Upper lobe of left lung (tissue), 6 donors: ENCODE measurements around the gene CNN2. TPM values are rescaled to one million over a fixed set of nuclear protein-coding genes. Genes with fewer than 3 reads are reported as not detected.
A peak's percentile ranks its signal among the peaks of the same experiment; 100 is the strongest.

Source experiments
- ATAC-seq, 2 donors: fragments of 200-7000 bp; cut with Tn5 transposase; one replicate each; pipeline ENCODE4 v1.9.1; 2022; ENCODE audit warnings: mild to moderate bottlenecking in 2 of 2, moderate library complexity in 2 of 2; ENCODE audit not compliant: low FRiP score in 2 of 2
- DNase-seq, 2 donors: peaks; one replicate each; pipeline ENCODE4 v3.0.0-alpha.2; 2019 to 2020
- H3K27ac ChIP-seq, 4 donors: fragments of 200-600 bp; sonication (generic); one replicate each; pipeline ENCODE4 v1.5.1; 2016 to 2019
- H3K27me3 ChIP-seq, 4 donors: fragments of 200-600 bp; sonication (generic); one replicate each; pipeline ENCODE4 v1.5.1; 2017 to 2019
- H3K36me3 ChIP-seq, 4 donors: fragments of 200-600 bp; sonication (generic); one replicate each; pipeline ENCODE4 v1.5.1; 2016 to 2019
- H3K4me1 ChIP-seq, 4 donors: fragments of 200-600 bp; sonication (generic); one replicate each; pipeline ENCODE4 v1.5.1; 2018 to 2019
- H3K4me3 ChIP-seq, 4 donors: fragments of 200-600 bp; sonication (generic); one replicate each; pipeline ENCODE4 v1.5.1; 2017 to 2019; ENCODE audit warnings: mild to moderate bottlenecking in 2 of 4, moderate library complexity in 1 of 4
- H3K9me3 ChIP-seq, 4 donors: fragments of 200-600 bp; sonication (generic); one replicate each; pipeline ENCODE4 v1.5.1; 2018 to 2019
- CTCF ChIP-seq, 6 experiments: fragments of 450-650 bp in 4 of 6; fragments of 200-600 bp in 2 of 6; sonication (generic) in 2 of 6; IDR thresholded peaks; one replicate each; pipeline ENCODE4 v1.5.1; 2016 to 2019; ENCODE audit warnings: antibody characterized with exemption in 6 of 6
- EP300 ChIP-seq, 4 donors: sonication (generic); formaldehyde crosslinking; IDR thresholded peaks; one replicate each; pipeline ENCODE4 v1.5.1; 2017; ENCODE audit warnings: antibody characterized with exemption in 4 of 4, control low read depth in 2 of 4
- POLR2A ChIP-seq, 4 donors: fragments of 450-650 bp; IDR thresholded peaks; one replicate each; pipeline ENCODE4 v1.5.1; 2016 to 2017; ENCODE audit warnings: antibody characterized with exemption in 4 of 4, mild to moderate bottlenecking in 2 of 4
- POLR2AphosphoS5 ChIP-seq, 2 donors: sonication (generic); formaldehyde crosslinking; IDR thresholded peaks; one replicate each; pipeline ENCODE4 v1.5.1; 2017; ENCODE audit warnings: antibody characterized with exemption in 2 of 2
- WGBS, 2 donors: methylation state at CpG; one replicate each; pipeline ENCODE4 v1.1.5; 2017 to 2018; 5-methylcytosine and 5-hydroxymethylcytosine counted together
- total RNA-seq, 6 donors: library from RNA; depleted of rRNA in 4 of 6; stranded (reverse); fragments of >200 nt in 4 of 6; gene quantifications; one replicate each; pipeline versions ENCODE4 v1.1.0 to v1.2.1, GENCODE V29; 2016 to 2021
- donor health status: DM: no; HTN: no; CAD: no; lungs with moderate emphysema.
- donor health status: DM: no; HTN: yes; CAD: no; lungs with severe emphysema.

Gene CNN2
- total RNA-seq, 6 donors from 2014 or later, result 98.1 to 262 (median 164) TPM

GRCh38 chr19:1035998-1036621, 9.7 kb downstream of the CNN2 start:
- H3K9me3 ChIP-seq, result no peaks in the 10 kb centered on the region
- ATAC-seq (no peak), DNase-seq (peak in 1 of 2 donors; percentile 60)
- WGBS, 2 donors, result 75 to 91% methylated on average over 19 to 24 of the region's 29 CpGs
- peaks cover 11 to 51% (median 43%) of the 10 kb centered on the region in 4 donors for H3K36me3 ChIP-seq
- no peak for TF ChIP-seq POLR2A (IDR thresholded peaks at IDR 0.05)
- TF ChIP-seq POLR2AphosphoS5 (IDR thresholded peaks at IDR 0.05), result no peak
- no peak for TF ChIP-seq CTCF (IDR thresholded peaks at IDR 0.05)
- no peak for TF ChIP-seq EP300 (IDR thresholded peaks at IDR 0.05)
- H3K27me3 ChIP-seq, result no peaks in the 10 kb centered on the region
- no peak overlapping the region for H3K4me3 ChIP-seq
- no peak overlapping the region for H3K27ac ChIP-seq
- peaks cover 10 to 37% (median 29%) of the 10 kb centered on the region in 4 donors for H3K4me1 ChIP-seq

- peaks cover 17 to 46% (median 38%) of the 10 kb centered on the region in 4 donors for H3K4me1 ChIP-seq
- H3K9me3 ChIP-seq, result no peaks in the 10 kb centered on the region
- H3K27ac ChIP-seq, result peak overlapping the region in 3 of 4 donors; percentile 60 to 86 (median 78)
- H3K27me3 ChIP-seq, result no peaks in the 10 kb centered on the region
- DNase-seq (peak in 1 of 2 donors; percentile 83), ATAC-seq (no peak)
- no peak overlapping the region for H3K4me3 ChIP-seq
- WGBS, 2 donors, result 56 to 69% methylated on average over 11 to 22 of the region's 22 CpGs
- no peak for TF ChIP-seq EP300 (IDR thresholded peaks at IDR 0.05)
- no peak for TF ChIP-seq POLR2A (IDR thresholded peaks at IDR 0.05)
- TF ChIP-seq POLR2AphosphoS5 (IDR thresholded peaks at IDR 0.05), result no peak
- no peak for TF ChIP-seq CTCF (IDR thresholded peaks at IDR 0.05)
- peaks cover 7 to 40% (median 33%) of the 10 kb centered on the region in 4 donors for H3K36me3 ChIP-seq
These were observed 11.2 kb downstream of the CNN2 start for GRCh38 chr19:1037621-1038064.

GRCh38 chr19:1038978-1039645, 12.7 kb downstream of the CNN2 start:
- peak overlapping the region; percentile 62 to 86 (median 78) for H3K27ac ChIP-seq
- no peaks in the 10 kb centered on the region for H3K9me3 ChIP-seq
- ATAC-seq, result no peak
- peak in 1 of 6 experiments; percentile 4 for TF ChIP-seq CTCF (IDR thresholded peaks at IDR 0.05)
- no peak for TF ChIP-seq POLR2AphosphoS5 (IDR thresholded peaks at IDR 0.05)
- no peak for TF ChIP-seq POLR2A (IDR thresholded peaks at IDR 0.05)
- no peak for TF ChIP-seq EP300 (IDR thresholded peaks at IDR 0.05)
- peak in 1 of 2 donors; percentile 61 for DNase-seq
- WGBS, 2 donors, result 72 to 73% methylated on average over 22 of the region's 22 CpGs
- H3K27me3 ChIP-seq, result no peaks in the 10 kb centered on the region
- H3K36me3 ChIP-seq, result peaks cover 7 to 31% (median 25%) of the 10 kb centered on the region in 4 donors
- peak overlapping the region in 3 of 4 donors; percentile 64 to 74 (median 67) for H3K4me3 ChIP-seq
- H3K4me1 ChIP-seq, result peaks cover 21 to 46% (median 38%) of the 10 kb centered on the region in 4 donors

GRCh38 chr19:1039646-1040475, 13.5 kb downstream of the CNN2 start, which contains the start of gene ABCA7:
Gene ABCA7, plus strand, starts transcription at chr19:1040107. Its CDS starts 1,255 bp downstream, at chr19:1041362.
- WGBS, 2 donors, result 2 to 5% methylated on average over 17 to 26 of the region's 56 CpGs
- ATAC-seq (peak; percentile 94 to 97), DNase-seq (peak; percentile 99 to 100)
- Histone ChIP-seq H3K27ac (peak within 1 kb of the TSS; percentile 62 to 86 (median 78)), H3K4me3 (peak within 1 kb of the TSS; percentile 64 to 74 (median 66)), H3K9me3 (no peaks in the 10 kb centered on the region), H3K4me1 (peaks cover 21 to 46% (median 38%) of the 10 kb centered on the region in 4 donors), H3K36me3 (peaks cover 7 to 34% (median 25%) of the 10 kb centered on the region in 4 donors), H3K27me3 (no peaks in the 10 kb centered on the region)
- TF ChIP-seq EP300 (IDR thresholded peaks at IDR 0.05) (peak in 1 of 4 donors; percentile 45), POLR2A (IDR thresholded peaks at IDR 0.05) (peak in 2 of 4 donors; percentile 58 to 74), POLR2AphosphoS5 (IDR thresholded peaks at IDR 0.05) (peak; percentile 75 to 92), CTCF (IDR thresholded peaks at IDR 0.05) (peak in 3 of 6 experiments; percentile 2 to 40 (median 5))
